Suppressor macrophage treated with lipopolysaccharide for 4 hours (primary cell): ENCODE results near the gene CEACAM8.
"Not testable (repeated sequence)": the region's sequence is repeated elsewhere in the genome, so short reads cannot be mapped to it uniquely, and the experiment has no call there.

ENCODE experiments used
- DNase-seq: peaks from one replicate; pipeline ENCODE4 v3.0.0-alpha.2; 2020

CEACAM8 gene

DNA sequence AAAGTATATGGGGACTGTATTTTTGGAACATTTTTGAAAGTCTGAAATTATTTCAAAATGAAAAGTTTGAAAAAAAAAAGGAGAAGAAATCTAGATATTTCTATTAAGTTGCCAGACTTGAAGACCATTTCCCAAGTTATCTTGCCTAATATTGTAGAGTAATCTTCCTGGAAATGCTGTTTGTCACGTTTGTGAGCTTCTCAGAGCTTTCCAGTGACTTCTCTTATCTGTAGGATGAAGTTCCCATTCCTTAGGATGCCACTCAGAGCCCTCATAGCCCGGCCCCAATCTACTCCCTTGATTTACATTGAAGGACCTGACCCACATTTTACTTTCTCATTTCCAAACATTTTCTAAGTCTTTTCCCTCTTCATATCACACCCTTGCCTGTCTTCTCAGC lies 23.6 kb downstream of the CEACAM8 start:
- peak; percentile 34 for DNase-seq

- DNase-seq: no peak
Measured at GRCh38 chr19:42569193-42569592, 25.5 kb downstream of the CEACAM8 start.

DNA sequence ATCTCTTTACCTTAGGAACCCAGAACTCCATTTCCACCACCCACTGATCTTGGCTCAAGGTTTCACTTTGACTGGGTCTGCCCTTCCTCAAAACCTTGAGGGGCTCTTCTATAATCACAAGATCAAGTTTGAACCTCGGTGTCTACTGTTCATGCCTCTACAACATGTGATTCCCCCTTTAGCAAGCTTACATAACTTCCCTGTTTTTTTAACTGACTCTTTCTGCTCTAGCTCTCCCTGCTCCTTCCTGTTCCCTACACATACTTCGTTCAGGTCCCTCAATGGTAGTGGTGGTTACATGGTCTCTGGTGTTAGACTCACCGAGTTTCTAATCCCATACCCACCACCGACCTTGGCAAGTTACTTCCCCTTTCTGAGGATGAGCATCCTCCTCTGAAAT lies 26.7 kb downstream of the CEACAM8 start:
- DNase-seq: peak; percentile 56

DNA sequence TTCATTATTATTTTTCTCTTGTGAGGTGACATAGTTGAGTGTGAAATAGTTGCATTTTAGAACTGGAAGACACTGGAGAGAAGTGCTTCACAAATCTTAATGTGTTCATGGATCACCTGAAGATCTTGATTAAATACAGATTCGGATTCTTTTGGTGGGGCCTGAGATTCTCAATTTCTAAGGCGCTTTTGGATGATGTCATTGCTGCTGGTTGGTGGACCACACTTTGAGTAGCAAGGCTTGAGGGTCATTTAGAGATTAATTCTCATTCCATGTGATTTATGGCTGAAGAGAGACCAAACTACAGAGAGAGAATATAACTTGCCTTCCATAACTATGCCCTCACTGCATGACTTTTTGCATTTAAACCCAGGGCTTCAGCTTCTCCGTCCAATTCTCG lies 27.2 kb downstream of the CEACAM8 start:
- DNase-seq: no peak

DNA sequence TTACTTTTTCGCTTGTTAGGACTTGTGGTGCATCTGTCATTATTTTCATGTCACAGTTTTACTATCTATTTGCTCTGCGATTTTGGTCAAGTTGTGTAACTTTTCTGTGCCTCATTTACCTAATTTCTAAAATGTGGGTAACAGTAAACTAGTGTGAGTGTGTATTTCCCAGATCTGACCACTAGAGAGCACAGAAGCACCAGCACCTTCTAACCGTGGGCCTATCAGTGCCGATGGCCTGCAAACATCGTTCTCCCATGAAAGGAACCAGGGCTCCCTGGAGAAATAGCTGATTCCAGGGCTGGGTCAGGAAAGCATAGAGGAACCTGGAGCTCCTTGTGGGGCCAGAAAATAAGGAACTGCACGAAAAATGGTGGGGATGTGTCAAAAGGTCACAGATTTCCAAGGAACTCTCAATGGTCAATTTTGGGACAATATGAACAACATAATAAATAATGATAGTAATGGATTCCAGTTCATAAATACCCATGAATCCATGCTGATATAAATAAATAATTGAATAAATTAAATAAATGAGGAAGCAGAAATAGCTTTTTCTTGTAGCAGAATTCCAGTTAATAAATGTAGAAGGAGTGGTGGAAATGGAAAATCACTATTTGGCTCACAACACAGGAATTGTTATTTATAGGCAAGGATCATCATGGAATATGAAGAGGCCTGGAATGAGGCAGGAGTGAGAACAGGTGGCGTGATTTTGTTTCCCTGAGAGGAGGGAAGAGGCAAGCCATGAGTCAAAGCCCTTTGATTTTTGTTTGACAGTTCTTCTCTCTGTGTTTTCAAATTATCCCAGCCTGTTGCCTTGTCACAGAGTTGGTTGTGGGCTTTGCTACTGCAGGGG lies 31.1 kb downstream of the CEACAM8 start:
- peak; percentile 64 for DNase-seq

GRCh38 chr19:42561512-42561911 lies 33.2 kb downstream of the CEACAM8 start:
- no peak for DNase-seq

DNA sequence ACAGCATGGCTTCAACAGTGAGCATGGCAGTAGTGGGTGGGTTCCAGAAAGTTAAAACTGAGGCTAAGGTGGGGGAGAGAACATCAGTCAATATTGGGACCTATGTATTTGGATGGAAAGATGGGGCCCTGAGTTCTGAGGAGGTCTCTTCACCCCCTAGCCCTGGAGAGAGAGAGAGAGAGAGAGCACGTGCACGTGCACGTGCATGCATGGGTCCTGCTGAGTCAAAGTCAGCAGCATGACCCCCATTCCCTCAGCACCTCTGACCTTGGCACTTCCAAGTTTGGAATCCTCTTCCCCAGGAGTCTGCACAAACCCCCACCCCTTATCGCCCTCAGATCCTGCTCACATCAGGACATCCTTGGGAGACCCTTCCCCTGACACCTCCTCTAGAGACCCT lies 34.0 kb downstream of the CEACAM8 start:
- DNase-seq: no peak

GRCh38 chr19:42558450-42559150 lies 36.1 kb downstream of the CEACAM8 start:
- no peak for DNase-seq

GRCh38 chr19:42557386-42557871 lies 37.3 kb downstream of the CEACAM8 start:
- not testable (repeated sequence) for DNase-seq

- DNase-seq: no peak
Measured at GRCh38 chr19:42555801-42556200, 38.9 kb downstream of the CEACAM8 start.

- no peak for DNase-seq
Measured at GRCh38 chr19:42555317-42555716, 39.4 kb downstream of the CEACAM8 start.

DNA sequence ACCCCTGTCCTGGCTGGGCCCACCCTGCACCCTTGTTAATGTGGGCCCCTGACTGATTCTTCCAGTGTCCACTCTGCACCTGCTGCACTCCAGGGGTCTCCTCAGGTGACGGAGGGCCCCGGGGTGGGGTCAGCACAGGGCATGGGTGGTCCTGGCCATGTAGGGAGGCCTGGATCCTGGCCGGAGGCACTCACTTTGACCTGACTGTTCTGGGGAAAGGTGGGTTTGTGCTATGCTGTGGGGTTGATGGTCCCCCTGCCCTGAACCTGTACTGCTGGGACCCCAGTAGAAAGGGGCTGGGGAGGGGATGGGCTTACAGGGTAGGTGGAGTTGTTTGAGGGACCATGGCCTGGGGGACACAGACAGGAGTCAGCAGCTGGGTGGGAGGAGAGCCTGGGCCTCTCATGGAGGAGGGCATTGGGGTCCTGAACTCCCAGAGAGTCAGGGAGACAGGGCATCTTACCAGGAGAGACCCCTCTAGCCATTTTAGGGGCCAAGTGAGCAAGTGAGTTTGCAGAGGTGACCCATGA lies 40.6 kb downstream of the CEACAM8 start:
- no peak for DNase-seq

DNA sequence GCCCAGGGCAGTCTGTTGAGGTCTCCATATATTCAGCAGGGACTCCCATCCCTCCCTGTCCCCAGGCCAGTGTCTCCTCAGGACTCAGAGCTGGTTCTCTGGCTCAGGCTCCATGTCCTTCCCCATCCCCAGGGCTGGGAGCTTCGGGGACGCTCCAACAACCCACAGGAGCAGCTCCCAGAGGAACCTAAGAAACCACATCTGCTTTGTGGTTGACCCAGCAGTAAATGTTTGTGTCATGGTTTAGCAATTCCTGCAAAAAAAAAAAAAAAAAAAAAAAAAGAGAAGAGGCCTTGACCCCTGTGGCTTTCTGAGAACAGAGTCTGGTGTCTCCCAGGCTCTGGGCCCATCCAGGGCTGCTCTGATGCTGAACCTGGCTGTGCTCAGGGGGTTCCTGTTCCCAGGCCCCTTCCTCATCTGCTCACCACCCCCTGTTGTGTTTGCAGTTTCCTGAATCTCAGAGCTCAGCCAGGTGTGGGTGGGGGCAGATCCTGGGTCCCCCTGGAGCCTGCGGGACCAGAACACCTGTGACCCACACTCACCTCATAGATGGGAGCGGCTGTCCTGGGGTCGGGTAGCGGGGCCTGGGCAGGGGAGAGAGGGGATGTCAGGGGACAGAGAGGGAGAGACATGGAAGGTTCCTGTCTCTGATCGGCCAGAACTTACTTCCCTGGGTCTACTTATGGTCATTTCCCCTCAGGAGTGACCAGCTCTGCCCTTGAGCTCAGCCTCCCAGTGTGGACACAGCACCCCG lies 41.3 kb downstream of the CEACAM8 start:
- peak; percentile 87 for DNase-seq

- no peak for DNase-seq
Measured at GRCh38 chr19:42552086-42553065, 42.3 kb downstream of the CEACAM8 start.

- DNase-seq: not testable (repeated sequence)
Measured at GRCh38 chr19:42550521-42550920, 44.2 kb downstream of the CEACAM8 start.

DNA sequence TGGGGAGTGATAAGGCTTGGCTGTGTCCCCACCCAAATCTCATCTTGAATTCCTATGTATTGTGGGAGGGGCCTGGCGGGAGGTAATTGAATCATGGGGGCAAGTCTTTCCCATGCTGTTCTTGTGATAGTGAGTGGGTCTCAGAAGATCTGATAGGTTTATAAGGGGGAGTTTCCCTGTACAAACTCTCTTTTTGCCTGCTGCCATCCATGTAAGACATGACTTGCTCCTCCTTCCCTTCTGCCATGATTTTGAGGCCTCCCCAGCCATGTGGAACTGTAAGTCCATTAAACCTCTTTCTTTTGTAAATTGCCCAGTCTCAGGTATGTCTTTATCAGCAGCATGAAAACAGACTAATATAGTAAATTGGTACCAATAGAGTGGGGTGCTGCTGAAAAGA lies 45.7 kb downstream of the CEACAM8 start:
- DNase-seq: not testable (repeated sequence)

DNA sequence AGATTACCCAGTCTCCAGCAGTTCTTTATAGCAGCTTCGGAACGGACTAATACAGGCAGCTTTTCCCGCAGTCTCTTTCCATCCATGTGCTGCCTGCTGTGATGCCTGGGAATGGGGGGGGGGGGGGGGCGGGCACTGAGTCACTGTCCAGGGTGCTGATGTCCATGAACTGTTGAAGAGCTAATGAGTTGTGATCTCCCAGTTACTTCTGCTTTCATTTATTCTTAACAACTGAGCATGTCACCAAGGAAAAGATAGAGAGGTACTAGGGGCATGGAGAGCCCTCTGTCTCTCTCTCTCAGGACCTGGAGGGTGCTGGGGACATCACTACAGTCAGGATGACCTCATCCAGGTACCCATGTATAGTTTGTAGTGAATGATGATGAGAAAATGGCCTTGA lies 46.2 kb downstream of the CEACAM8 start:
- no peak for DNase-seq

DNA sequence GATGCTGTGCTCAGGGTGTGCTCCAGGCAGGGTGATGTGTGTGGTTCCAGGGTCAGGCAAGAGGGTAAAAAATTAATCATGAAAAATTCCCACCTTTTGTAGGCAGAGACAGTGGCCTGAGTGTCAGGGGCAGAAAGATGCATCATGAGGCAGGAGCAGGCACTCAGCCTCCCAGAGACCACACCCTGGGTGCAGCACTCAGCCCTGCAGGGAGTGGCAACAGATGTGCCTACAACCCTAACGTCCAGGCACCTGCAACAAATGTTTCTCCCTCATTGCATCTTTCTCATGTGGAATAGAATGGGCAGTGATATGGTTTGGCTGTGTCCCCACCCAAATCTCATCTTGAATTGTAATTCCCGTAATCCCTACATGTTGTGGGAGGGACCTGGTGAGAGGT lies 46.8 kb downstream of the CEACAM8 start:
- DNase-seq: no peak

DNA sequence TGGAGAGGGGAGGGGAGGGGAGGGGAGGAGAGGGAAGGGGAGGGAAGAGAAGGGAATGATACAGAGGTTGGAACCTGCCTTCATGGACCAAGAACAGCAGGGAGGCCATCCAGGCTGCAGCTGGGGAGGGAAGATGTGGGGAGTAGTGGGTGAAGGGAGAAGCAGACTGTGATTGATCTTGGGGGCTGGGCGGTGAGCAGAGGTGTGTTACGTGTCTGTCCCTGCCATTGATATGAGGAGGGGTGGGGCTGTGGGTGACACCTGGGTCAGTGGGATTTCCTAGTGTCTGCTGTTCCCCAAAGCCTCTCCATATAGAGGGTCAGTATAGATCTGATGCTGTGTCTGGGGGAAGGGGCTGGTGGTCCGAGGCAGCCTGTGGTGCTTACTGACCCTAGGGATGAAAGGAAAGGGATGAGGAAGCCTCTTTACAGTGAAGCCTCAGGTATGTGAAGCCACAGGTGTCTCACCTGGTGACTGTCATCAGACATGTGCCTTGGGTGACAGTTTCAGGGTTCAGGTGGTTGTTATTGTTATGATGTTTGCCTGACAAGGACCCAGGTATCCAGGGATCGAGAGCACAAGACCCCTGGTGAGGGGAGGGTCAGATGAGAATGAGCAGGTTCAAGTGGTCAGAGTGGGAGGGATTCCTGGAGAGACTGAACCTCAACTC lies 47.8 kb downstream of the CEACAM8 start:
- no peak for DNase-seq

DNA sequence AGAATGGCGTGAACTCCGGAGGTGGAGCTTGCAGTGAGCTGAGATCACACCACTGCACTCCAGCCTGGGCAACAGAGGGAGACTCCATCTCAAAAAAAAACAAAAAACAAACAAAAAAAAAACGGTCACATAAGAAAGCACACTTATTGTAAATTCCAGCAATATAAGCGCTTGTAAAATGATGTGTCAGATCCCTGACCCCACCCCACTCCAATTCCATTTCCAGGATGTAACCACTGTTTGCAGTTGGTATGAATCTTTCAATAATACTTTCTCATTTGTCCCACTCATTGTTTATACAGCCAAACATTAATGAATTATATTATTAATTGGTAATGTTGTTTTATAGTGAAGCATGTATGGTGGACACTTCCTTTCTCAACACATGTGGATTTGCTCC lies 50.6 kb downstream of the CEACAM8 start:
- DNase-seq: no peak

DNA sequence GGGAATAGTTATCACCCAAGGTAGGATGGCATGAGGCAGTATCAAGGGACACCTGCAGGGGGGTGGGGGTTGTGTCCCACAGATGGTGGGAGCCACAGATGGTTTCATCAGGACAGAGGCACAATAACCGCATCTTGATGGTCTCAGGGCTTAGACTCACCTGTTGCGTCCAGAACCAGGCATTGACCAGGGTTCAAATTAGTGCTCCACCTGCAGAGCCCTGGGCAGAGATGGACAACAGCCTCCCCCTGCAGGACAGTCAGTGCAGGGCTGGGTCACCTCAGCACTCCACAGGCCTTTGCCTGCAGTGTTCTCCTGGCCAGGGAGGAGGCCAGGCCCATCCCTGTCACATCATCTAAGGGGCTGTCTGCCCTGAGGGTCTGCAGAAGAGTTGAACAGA lies 51.9 kb downstream of the CEACAM8 start:
- DNase-seq: no peak
